ENCODE data around the gene CCNB1.

GRCh38 chr5:69134126-69134525, 32.8 kb upstream of the CCNB1 start:
- no peak for TF ChIP-seq CTCF (IDR thresholded peaks at IDR 0.05)
- TF ChIP-seq POLR2A (IDR thresholded peaks at IDR 0.05): no peak
- TF ChIP-seq POLR2AphosphoS5 (IDR thresholded peaks at IDR 0.05): no peak
